ENCODE measurements around the gene TSC2. TPM values are rescaled to one million over a fixed set of nuclear protein-coding genes. Genes with fewer than 3 reads are reported as not detected.
A peak's percentile ranks its signal among the peaks of the same experiment; 100 is the strongest.

The TSC2 gene
- total RNA-seq, 1 donor from 2014 or later, result 241 TPM

DNA sequence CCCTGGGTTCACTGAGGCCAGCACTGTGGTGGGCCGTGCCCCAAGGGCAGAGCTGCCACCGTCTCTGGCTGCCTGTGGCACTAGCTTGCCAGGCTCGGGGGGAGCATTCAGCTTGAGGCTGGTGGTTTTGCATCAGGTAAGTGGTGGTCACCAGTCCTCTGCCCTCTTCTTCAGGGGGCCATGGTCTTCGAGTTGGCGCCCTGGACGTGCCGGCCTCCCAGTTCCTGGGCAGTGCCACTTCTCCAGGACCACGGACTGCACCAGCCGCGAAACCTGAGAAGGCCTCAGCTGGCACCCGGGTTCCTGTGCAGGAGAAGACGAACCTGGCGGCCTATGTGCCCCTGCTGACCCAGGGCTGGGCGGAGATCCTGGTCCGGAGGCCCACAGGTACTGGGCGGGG, 32.2 kb downstream of the TSC2 start:
- TF ChIP-seq, protein P1, sequence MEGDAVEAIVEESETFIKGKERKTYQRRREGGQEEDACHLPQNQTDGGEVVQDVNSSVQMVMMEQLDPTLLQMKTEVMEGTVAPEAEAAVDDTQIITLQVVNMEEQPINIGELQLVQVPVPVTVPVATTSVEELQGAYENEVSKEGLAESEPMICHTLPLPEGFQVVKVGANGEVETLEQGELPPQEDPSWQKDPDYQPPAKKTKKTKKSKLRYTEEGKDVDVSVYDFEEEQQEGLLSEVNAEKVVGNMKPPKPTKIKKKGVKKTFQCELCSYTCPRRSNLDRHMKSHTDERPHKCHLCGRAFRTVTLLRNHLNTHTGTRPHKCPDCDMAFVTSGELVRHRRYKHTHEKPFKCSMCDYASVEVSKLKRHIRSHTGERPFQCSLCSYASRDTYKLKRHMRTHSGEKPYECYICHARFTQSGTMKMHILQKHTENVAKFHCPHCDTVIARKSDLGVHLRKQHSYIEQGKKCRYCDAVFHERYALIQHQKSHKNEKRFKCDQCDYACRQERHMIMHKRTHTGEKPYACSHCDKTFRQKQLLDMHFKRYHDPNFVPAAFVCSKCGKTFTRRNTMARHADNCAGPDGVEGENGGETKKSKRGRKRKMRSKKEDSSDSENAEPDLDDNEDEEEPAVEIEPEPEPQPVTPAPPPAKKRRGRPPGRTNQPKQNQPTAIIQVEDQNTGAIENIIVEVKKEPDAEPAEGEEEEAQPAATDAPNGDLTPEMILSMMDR (IDR thresholded peaks at IDR 0.05; ENCODE audit: unreplicated experiment), result no peak
- Mint-ChIP-seq H3K36me3 (ENCODE audit: insufficient read depth) (peaks cover 6% of the 10 kb centered on the region), H3K27ac (no peak overlapping the region), H3K27me3 (no peaks in the 10 kb centered on the region), H3K9me3 (ENCODE audit: low read depth) (no peaks in the 10 kb centered on the region), H3K4me3 (ENCODE audit: low read depth) (no peak overlapping the region), H3K4me1 (ENCODE audit: low read depth) (no peaks in the 10 kb centered on the region)
- no peak for DNase-seq (ENCODE audit: low spot score, unreplicated experiment)

DNA sequence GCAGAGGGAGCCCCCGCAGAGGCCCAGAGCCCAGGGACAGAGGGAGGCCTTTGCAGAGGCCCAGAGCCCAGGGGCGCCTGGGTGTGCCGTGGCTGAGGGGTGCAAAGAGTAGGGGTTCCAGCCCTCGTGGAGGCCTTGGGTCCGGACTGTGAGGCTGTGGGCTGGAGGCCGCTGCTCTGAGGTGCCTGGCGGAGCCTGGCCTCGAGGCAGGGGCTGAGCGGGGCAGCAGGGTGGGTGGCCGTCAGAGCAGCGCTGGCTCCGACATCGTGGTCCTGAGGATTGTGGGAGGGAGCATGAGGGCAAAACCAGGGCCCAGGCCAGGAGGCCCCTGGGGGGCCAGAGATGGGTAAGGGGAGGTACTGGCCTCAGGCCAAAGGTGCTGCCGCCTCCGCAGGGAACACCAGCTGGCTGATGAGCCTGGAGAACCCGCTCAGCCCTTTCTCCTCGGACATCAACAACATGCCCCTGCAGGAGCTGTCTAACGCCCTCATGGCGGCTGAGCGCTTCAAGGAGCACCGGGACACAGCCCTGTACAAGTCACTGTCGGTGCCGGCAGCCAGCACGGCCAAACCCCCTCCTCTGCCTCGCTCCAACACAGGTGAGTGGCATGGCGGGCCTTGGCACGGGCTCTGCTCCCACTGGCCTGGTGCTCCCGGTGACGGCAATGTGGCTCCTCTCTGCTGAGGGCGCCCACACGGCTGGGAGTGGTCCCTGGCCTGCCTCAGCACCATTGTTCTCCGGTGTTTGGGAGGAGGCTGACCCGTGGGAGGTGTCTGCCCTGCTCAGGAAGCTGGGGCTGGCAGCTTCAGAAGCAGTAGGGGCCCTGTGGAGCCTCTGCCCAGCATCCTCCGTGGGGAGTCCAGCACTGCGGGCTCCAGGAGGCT, 33.7 kb downstream of the TSC2 start:
- H3K36me3 Mint-ChIP-seq (ENCODE audit: insufficient read depth), result peaks cover 4% of the 10 kb centered on the region
- no peaks in the 10 kb centered on the region for H3K27me3 Mint-ChIP-seq
- H3K27ac Mint-ChIP-seq, result no peak overlapping the region
- H3K4me3 Mint-ChIP-seq (ENCODE audit: low read depth), result no peak overlapping the region
- H3K9me3 Mint-ChIP-seq (ENCODE audit: low read depth), result no peaks in the 10 kb centered on the region
- no peaks in the 10 kb centered on the region for H3K4me1 Mint-ChIP-seq (ENCODE audit: low read depth)
- TF ChIP-seq, protein P1 (IDR thresholded peaks at IDR 0.05; ENCODE audit: unreplicated experiment), result no peak
- DNase-seq (ENCODE audit: low spot score, unreplicated experiment), result no peak

DNA sequence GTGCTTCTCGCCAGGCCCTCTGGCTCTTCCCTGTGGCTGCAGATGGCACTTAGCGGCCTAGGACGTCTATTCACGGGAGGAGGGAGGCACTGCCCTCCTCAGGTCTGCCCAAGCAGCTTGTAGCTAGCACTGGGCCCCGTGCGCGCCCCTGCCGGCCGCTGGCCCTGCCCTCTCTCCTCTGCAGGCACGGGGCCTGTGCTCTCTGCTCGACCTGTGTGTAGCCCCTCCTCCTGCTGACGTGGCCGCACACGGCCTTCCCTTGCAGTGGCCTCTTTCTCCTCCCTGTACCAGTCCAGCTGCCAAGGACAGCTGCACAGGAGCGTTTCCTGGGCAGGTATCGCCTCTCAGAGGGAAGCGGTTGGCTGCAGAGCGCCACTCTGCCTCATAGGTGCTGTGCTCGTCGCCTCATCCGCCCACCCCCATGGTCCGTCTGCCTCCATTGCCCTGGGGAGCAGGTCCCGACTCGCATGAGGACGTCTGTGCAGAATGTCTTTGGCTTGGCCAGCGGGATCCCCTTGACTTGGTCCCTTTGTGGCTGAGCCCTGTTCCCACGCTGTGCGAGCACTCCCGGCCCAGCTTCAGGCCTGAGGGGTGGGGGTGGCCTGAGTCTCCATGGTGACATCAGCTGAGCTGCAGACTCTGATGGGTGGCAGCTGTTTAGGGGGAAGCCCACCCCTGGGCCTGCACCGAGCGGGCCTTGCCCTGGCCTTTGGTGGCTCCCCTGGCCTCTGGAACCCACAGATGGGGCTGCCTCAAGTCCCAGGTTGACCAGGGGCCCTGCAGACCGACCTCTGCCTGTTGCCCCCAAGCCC, 34.6 kb downstream of the TSC2 start:
- TF ChIP-seq, protein P1 (IDR thresholded peaks at IDR 0.05; ENCODE audit: unreplicated experiment), result no peak
- Mint-ChIP-seq H3K4me3 (ENCODE audit: low read depth) (no peak overlapping the region), H3K36me3 (ENCODE audit: insufficient read depth) (peaks cover 2% of the 10 kb centered on the region), H3K9me3 (ENCODE audit: low read depth) (no peaks in the 10 kb centered on the region), H3K4me1 (ENCODE audit: low read depth) (no peaks in the 10 kb centered on the region), H3K27ac (peak overlapping the region; percentile 63), H3K27me3 (no peaks in the 10 kb centered on the region)
- no peak for DNase-seq (ENCODE audit: low spot score, unreplicated experiment)

DNA sequence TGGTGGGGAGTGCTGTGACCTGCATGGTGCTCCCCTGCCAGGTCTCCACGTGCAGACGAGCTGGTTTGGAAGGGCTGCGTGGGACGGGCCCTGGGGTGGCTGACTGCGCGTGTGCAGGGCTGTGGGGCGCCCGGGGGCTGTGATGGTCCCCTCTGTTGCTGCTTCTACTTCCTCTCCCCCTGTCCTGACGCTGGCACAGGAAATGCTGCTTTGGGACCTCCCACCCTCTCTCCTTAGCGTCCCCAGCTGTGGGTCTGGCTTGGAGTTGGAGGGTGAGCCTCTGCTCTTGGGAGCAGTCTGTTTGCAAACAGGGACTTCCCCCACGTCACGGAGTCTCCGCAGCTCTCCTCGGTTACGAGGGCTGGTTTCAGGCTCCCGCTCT, 35.2 kb downstream of the TSC2 start:
- Mint-ChIP-seq H3K36me3 (ENCODE audit: insufficient read depth) (peaks cover 1% of the 10 kb centered on the region), H3K4me1 (ENCODE audit: low read depth) (no peaks in the 10 kb centered on the region), H3K27ac (no peak overlapping the region), H3K4me3 (ENCODE audit: low read depth) (no peak overlapping the region), H3K27me3 (no peaks in the 10 kb centered on the region), H3K9me3 (ENCODE audit: low read depth) (no peaks in the 10 kb centered on the region)
- TF ChIP-seq, protein P1 (IDR thresholded peaks at IDR 0.05; ENCODE audit: unreplicated experiment), result no peak
- DNase-seq (ENCODE audit: low spot score, unreplicated experiment), result no peak

DNA sequence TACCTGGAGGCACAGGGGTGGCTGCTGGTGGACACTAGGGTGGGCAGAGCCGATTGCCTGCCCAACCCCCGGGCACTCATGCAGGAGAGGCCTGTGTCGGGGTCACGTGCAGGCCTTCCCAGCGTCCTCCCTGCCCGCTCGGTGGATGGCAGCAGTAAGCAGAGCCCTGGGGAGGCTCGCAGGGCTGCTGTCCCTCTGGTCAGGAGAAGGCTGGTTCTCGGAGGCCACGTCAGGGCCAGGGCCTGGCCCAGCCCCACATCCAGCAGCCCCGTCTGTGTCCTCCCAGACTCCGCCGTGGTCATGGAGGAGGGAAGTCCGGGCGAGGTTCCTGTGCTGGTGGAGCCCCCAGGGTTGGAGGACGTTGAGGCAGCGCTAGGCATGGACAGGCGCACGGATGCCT, 35.6 kb downstream of the TSC2 start:
- TF ChIP-seq, protein P1 (IDR thresholded peaks at IDR 0.05; ENCODE audit: unreplicated experiment), result no peak
- H3K36me3 Mint-ChIP-seq (ENCODE audit: insufficient read depth), result peaks cover 1% of the 10 kb centered on the region
- H3K4me1 Mint-ChIP-seq (ENCODE audit: low read depth), result no peaks in the 10 kb centered on the region
- no peak overlapping the region for H3K27ac Mint-ChIP-seq
- H3K9me3 Mint-ChIP-seq (ENCODE audit: low read depth), result no peaks in the 10 kb centered on the region
- DNase-seq (ENCODE audit: low spot score, unreplicated experiment), result no peak
- H3K4me3 Mint-ChIP-seq (ENCODE audit: low read depth), result no peak overlapping the region
- H3K27me3 Mint-ChIP-seq, result no peaks in the 10 kb centered on the region
